Measurements from ENCODE around the gene SUPT16H. TPM values are rescaled to one million over a fixed set of nuclear protein-coding genes. Genes with fewer than 3 reads are reported as not detected.

The SUPT16H gene
- total and polyA plus RNA-seq, 10 of the 15 experiments (the other 5 are each of a cell fraction or from before 2014, with no cell fraction given): 90.7 to 201 (median 121) TPM

DNA sequence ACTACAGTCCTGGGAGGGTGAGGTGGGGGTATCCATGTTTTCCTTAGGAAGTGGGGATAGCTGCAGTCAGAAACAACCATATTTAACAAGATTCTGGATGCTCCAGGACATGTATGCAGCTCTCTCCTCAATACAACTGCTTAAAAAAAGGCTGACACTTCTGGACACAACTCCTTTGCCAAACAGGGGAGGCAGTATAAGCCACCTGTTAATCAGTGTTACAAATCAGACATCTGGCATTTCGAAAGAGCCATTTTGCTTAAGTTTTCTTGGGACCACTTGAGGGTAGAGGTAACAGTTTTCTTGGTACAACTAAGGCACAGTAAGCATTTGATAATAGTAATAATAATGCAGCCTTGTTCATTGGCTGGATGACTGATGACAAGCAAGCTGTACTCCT lies 56.8 kb downstream of the SUPT16H start:
- Histone ChIP-seq H2AFZ (ENCODE audit: control insufficient read depth, low read depth, low read length) (no peak overlapping the region), H3K4me3 (no peak overlapping the region), H3K27me3 (replicated peaks in 1 of 2; ENCODE audit: control insufficient read depth in 2 of 2, insufficient read depth in 2 of 2, low read length in 1 of 2) (no peaks in the 10 kb centered on the region; a peak in 1 of 4 replicates), H3K9me3 (replicated peaks; ENCODE audit: control insufficient read depth, insufficient read depth, low read length) (no peaks in the 10 kb centered on the region), H3K27ac (ENCODE audit: control insufficient read depth, insufficient read depth) (no peak overlapping the region), H3K9ac (ENCODE audit: control insufficient read depth, insufficient read depth, low read length) (no peak overlapping the region), H3K36me3 (ENCODE audit: control insufficient read depth in 2 of 2, insufficient read depth in 2 of 2, low read length in 1 of 2) (no peaks in the 10 kb centered on the region), H4K20me1 (ENCODE audit: control insufficient read depth, insufficient read depth) (no peaks in the 10 kb centered on the region), H3K79me2 (ENCODE audit: control insufficient read depth, insufficient read depth, low read length) (no peaks in the 10 kb centered on the region), H3K4me1 (ENCODE audit: control insufficient read depth, insufficient read depth, low read length) (no peaks in the 10 kb centered on the region), H3K4me2 (ENCODE audit: control insufficient read depth, insufficient read depth) (no peak overlapping the region)
- 21% methylated on average over 1 of the region's 1 CpG for WGBS (ENCODE audit: insufficient coverage, insufficient replicate concordance, low lambda C conversion rate, missing lambda C conversion rate)
- ChIA-PET POLR2A (interaction anchor here (0.6 kb wide), 1 partner anchor 229 kb away, joined by 6 read pairs; no protein-coding TSS in a partner anchor), RAD21 (ENCODE audit: unreplicated experiment) (no interaction called here), SMC1A (ENCODE audit: uncharacterized antibody, unreplicated experiment) (no interaction called here), CTCF (no interaction called here)
- no peak for FAIRE-seq
- ATAC-seq: peak; percentile 38; the same call in 1 of the 3 replicates
- DNase-seq (ENCODE audit: low read depth, low spot score): no peak
- BruUV-seq (replicated peaks): no TSS peak
- in situ Hi-C loops (cut with MboI): no loop called here
- no peak for TF ChIP-seq TCF12 (IDR thresholded peaks at IDR 0.05; ENCODE audit: low read depth, low read length)
- TF ChIP-seq RAD21 (IDR thresholded peaks at IDR 0.05; ENCODE audit: insufficient read depth, low read depth, low read length): peak; percentile 16; the same call in 1 of the 2 replicates
- TF ChIP-seq CTCF (IDR thresholded peaks at IDR 0.05 in 2 of 3, conservative IDR thresholded peaks at IDR 0.05 in 1 of 3; ENCODE audit: control insufficient read depth in 2 of 3, extremely low read depth in 1 of 3, insufficient read depth in 1 of 3, low read depth in 3 of 3, low read length in 3 of 3): 0 out of 6 replicates have a peak, but pooled peaks of 1 of the 3 experiments have one; percentile 9
- intact Hi-C loops (cut with micrococcal nuclease; ENCODE audit: unreplicated experiment): no loop called here

DNA sequence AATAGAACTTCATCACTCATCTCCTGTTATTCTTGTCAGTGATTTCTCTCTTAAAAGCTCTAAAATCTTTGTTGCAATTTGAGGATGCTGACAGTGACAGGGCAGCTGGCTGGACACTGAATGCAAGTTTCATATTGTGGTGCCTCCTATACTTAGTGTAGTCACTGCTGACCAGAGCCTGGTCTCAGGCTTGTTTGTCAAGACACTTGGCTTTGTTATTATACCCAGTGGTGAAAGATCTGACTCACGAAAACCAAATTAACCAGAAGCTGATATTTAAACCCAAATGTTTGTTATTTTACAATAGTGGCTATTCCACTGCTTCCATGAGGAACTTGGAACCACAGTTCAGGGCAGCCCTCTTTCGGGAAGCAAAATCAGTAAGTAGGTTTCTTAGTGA lies 61.1 kb downstream of the SUPT16H start:
- 42% methylated on average over 2 of the region's 2 CpGs for WGBS (ENCODE audit: insufficient coverage, insufficient replicate concordance, low lambda C conversion rate, missing lambda C conversion rate)
- ATAC-seq: no peak
- H3K27me3 ChIP-seq (replicated peaks in 1 of 2; ENCODE audit: control insufficient read depth in 2 of 2, insufficient read depth in 2 of 2, low read length in 1 of 2): no peaks in the 10 kb centered on the region; a peak in 1 of 4 replicates
- H4K20me1 ChIP-seq (ENCODE audit: control insufficient read depth, insufficient read depth): no peaks in the 10 kb centered on the region
- H3K79me2 ChIP-seq (ENCODE audit: control insufficient read depth, insufficient read depth, low read length): no peaks in the 10 kb centered on the region
- no peaks in the 10 kb centered on the region for H3K36me3 ChIP-seq (ENCODE audit: control insufficient read depth in 2 of 2, insufficient read depth in 2 of 2, low read length in 1 of 2)
- in situ Hi-C loops (cut with MboI) (no loop called here), intact Hi-C loops (cut with micrococcal nuclease; ENCODE audit: unreplicated experiment) (no loop called here)
- no peak overlapping the region for H3K9ac ChIP-seq (ENCODE audit: control insufficient read depth, insufficient read depth, low read length)
- no peak overlapping the region for H3K27ac ChIP-seq (ENCODE audit: control insufficient read depth, insufficient read depth)
- H3K9me3 ChIP-seq (replicated peaks; ENCODE audit: control insufficient read depth, insufficient read depth, low read length): no peaks in the 10 kb centered on the region
- no peak overlapping the region for H2AFZ ChIP-seq (ENCODE audit: control insufficient read depth, low read depth, low read length)
- no peak overlapping the region for H3K4me3 ChIP-seq
- ChIA-PET CTCF (interaction anchor here (1.9 kb wide), 1 partner anchor 11 kb away, joined by 4 read pairs; no protein-coding TSS in a partner anchor), POLR2A (no interaction called here), SMC1A (ENCODE audit: uncharacterized antibody, unreplicated experiment) (no interaction called here), RAD21 (ENCODE audit: unreplicated experiment) (no interaction called here)
- BruUV-seq (replicated peaks): no TSS peak
- peaks cover 1% of the 10 kb centered on the region for H3K4me1 ChIP-seq (ENCODE audit: control insufficient read depth, insufficient read depth, low read length)
- DNase-seq (ENCODE audit: low read depth, low spot score): no peak
- no peak for FAIRE-seq
- TF ChIP-seq ATF7 (IDR thresholded peaks at IDR 0.05; ENCODE audit: low read depth) (no peak), RBBP5 (conservative IDR thresholded peaks at IDR 0.05) (no peak)
- H3K4me2 ChIP-seq (ENCODE audit: control insufficient read depth, insufficient read depth): no peak overlapping the region
